Mucosa of rectum (tissue), 2 donors: ENCODE measurements around the gene HES6.

Experiments used
- H3K27ac ChIP-seq, 2 donors: one replicate each; pipeline ENCODE4 v1.7.0; 2013; ENCODE audit warnings: inconsistent platforms in 2 of 2, low read depth in 2 of 2, low read length in 2 of 2
- H3K27me3 ChIP-seq, 2 donors: one replicate each; pipeline ENCODE4 v1.7.0; 2013; ENCODE audit warnings: low read length in 2 of 2; ENCODE audit not compliant: control insufficient read depth in 2 of 2, insufficient read depth in 2 of 2
- H3K36me3 ChIP-seq, 2 donors: one replicate each; pipeline ENCODE4 v1.7.0; 2013; ENCODE audit warnings: low read length in 2 of 2; ENCODE audit not compliant: control insufficient read depth in 2 of 2, insufficient read depth in 2 of 2
- H3K4me1 ChIP-seq, 2 donors: one replicate each; pipeline ENCODE4 v1.7.0; 2013; ENCODE audit warnings: low read length in 2 of 2, mild to moderate bottlenecking in 1 of 2; ENCODE audit not compliant: control insufficient read depth in 2 of 2, insufficient read depth in 2 of 2
- H3K4me3 ChIP-seq, 2 donors: one replicate each; pipeline ENCODE4 v1.7.0; 2013; ENCODE audit warnings: low read length in 2 of 2
- H3K9ac ChIP-seq, 2 donors: one replicate each; pipeline ENCODE4 v1.7.0; 2013; ENCODE audit warnings: low read length in 2 of 2, low read depth in 1 of 2, mild to moderate bottlenecking in 1 of 2
- H3K9me3 ChIP-seq, 2 donors: one replicate each; pipeline ENCODE4 v1.7.0; 2013; ENCODE audit warnings: low read length in 2 of 2; ENCODE audit not compliant: control insufficient read depth in 2 of 2
- donor health status: healthy.
- donor health status: Normal muscosa, but diverticular disease.

Gene HES6

GRCh38 chr2:238239863-238240756, at the start of gene HES6:
Gene HES6 (minus strand): TSS chr2:238240038. CDS start chr2:238239905, 133 bp downstream.
- Histone ChIP-seq H3K4me3 (peak within 1 kb of the TSS; percentile 67 to 77), H3K9ac (peak within 1 kb of the TSS; percentile 32 to 71), H3K36me3 (peaks cover 5 to 7% of the 10 kb centered on the region in 2 donors), H3K9me3 (no peaks in the 10 kb centered on the region), H3K4me1 (peaks cover 16 to 28% of the 10 kb centered on the region in 2 donors), H3K27me3 (peaks cover 0 to 3% of the 10 kb centered on the region in 2 donors), H3K27ac (peak within 1 kb of the TSS; percentile 47 to 65)

DNA sequence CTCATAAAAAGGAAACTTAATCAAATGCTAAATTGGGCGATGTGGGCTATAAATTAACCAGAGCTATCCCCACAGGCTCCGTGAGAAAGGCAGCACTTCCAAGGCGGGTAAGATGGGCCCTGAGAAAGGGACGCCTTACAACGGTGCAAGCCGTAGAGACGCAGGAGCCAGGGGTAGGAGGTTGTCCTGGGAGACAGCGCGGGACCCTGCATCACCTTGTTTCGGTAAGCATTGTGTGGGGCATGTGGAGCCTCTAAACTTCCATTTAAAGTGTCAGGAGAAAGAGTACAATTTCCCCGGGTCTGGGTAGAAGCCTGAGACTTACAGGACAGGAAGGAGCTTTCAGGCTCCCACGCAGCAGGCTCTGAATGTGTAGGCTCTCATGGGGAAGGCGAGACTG, 49.7 kb upstream of the HES6 start:
- no peaks in the 10 kb centered on the region for H3K9me3 ChIP-seq
- H3K27me3 ChIP-seq, result no peaks in the 10 kb centered on the region
- H3K9ac ChIP-seq, result peak overlapping the region; percentile 61 to 97
- H3K27ac ChIP-seq, result peak overlapping the region; percentile 91 to 93
- H3K4me3 ChIP-seq, result peak overlapping the region; percentile 67
- H3K36me3 ChIP-seq, result no peaks in the 10 kb centered on the region
- H3K4me1 ChIP-seq, result peaks cover 58 to 62% of the 10 kb centered on the region in 2 donors

- Histone ChIP-seq H3K4me1 (peaks cover 57 to 61% of the 10 kb centered on the region in 2 donors), H3K27ac (peak overlapping the region; percentile 91 to 93), H3K9ac (peak overlapping the region; percentile 97 to 98), H3K27me3 (no peaks in the 10 kb centered on the region), H3K4me3 (peak overlapping the region; percentile 75 to 89), H3K36me3 (no peaks in the 10 kb centered on the region), H3K9me3 (no peaks in the 10 kb centered on the region)
Measured at GRCh38 chr2:238288650-238289573, 49.1 kb upstream of the HES6 start.

DNA sequence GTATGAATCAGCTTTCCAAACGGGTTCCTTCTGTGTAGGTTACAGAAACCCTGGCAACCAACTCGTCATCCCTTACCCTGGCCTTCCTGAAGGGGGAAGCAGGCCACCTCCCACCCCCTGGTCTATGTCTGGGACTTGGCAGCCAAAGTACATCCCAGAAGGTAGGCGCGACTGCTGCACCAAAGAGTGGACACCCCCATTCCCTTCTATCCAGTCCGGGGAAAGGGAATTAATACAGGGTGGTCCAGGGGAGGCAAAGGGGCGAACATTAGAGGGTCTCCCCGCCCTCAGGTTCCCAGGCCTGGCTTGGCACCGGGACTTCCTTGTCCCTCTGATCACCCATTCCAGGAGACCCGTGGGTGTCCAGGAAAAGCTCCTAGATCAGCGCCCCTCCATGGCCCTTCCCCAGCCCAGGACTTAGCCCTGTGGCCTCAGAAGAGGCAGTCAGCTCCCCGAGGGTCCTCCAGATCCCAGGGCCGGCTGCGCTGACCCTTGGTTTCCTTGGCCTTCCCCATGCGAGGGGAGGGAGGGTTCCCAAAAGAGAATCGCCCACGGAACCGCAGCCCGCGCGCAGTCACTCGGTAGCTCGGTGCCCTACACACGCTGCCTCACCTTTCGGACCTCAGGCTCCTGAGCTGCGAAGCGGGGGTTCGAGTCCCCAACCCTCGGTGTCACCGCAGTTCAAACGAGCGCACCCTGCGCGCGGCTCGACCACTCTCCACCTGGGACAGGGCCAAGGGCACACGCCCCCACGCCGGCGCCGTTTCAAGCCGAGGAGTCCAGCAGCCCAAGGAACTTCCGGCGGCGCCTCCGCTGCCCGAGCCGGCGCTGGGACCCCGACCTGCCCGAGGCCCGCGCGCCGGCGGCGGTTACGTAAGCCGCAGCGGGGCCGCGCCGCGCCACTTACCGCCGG, 48.2 kb upstream of the HES6 start, which contains the start of gene PER2:
Gene PER2, minus strand, starts transcription at position 874 of the 913 bp plus-strand sequence. CDS start 10,674 bp downstream, outside the sequence.
- Histone ChIP-seq H3K4me3 (peak within 1 kb of the TSS; percentile 75 to 89), H3K27me3 (no peaks in the 10 kb centered on the region), H3K4me1 (peaks cover 62 to 68% of the 10 kb centered on the region in 2 donors), H3K9me3 (no peaks in the 10 kb centered on the region), H3K9ac (peak within 1 kb of the TSS; percentile 97 to 98), H3K27ac (peak within 1 kb of the TSS; percentile 91 to 93), H3K36me3 (no peaks in the 10 kb centered on the region)

DNA sequence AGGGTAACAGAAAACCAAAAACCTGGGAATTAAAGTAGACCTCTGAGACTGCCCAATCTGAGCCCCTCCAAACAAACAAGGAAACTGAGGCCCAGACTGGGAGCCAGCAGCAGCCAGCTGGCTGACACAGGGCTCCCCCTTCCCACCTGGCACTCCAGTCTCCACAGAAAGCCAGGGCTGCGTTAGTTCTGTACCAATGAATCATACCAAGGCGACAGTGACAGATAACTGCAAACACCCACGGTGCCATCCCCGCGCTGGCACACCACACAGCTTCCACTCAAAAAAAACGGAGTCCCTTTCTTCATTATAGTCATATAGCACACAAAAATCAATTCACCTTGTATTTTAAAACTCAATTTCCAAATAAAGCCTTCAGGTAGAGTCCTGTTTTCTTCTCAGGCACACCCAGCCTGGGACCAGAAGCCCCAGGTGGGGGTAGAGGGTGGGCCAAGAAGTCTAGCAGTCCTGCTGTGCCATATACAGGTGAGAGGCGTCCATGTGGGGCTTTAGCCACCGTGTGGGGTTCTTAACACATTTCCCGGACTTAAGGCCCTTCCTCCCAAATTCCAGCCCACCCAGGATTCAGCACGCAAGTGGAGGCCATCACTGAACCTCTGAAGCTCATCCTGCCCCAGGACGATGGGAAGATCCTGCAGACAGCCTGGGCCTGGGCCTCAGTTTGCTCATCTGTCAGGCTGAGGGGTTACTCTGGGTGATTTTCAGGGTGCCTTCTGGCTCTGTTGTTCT, 47.3 kb upstream of the HES6 start:
- Histone ChIP-seq H3K9ac (peak overlapping the region; percentile 97 to 98), H3K36me3 (no peaks in the 10 kb centered on the region), H3K9me3 (no peaks in the 10 kb centered on the region), H3K27ac (peak overlapping the region; percentile 91 to 93), H3K27me3 (no peaks in the 10 kb centered on the region), H3K4me3 (peak overlapping the region; percentile 75 to 89), H3K4me1 (peaks cover 66 to 73% of the 10 kb centered on the region in 2 donors)

- no peaks in the 10 kb centered on the region for H3K9me3 ChIP-seq
- no peaks in the 10 kb centered on the region for H3K27me3 ChIP-seq
- no peaks in the 10 kb centered on the region for H3K36me3 ChIP-seq
- H3K27ac ChIP-seq, result peak overlapping the region; percentile 91 to 93
- H3K4me1 ChIP-seq, result peaks cover 72 to 77% of the 10 kb centered on the region in 2 donors
- H3K9ac ChIP-seq, result peak overlapping the region; percentile 97 to 98
- H3K4me3 ChIP-seq, result peak overlapping the region; percentile 42 to 89
Measured at GRCh38 chr2:238286551-238286950, 46.7 kb upstream of the HES6 start.

DNA sequence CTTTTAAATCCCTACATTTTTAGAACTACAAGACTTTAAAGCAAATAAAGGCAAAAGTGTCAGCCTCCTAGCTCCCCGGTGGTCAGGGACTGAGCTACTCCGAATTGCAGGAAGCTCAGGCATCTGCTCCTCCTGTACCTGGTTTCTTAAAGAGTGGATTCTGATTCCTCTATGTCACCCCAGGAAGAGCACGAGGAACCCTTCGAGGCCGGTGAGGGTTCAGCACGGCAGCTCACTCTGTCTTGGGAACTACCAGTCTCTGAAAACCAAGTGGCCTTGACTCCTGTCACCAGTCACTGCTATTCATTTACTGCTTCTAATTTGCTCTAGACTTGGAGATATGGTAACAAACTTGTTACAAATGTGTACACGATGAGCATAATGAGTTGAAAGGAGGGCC, 46.3 kb upstream of the HES6 start:
- peak overlapping the region; percentile 91 to 93 for H3K27ac ChIP-seq
- peak overlapping the region; percentile 10 to 89 for H3K4me3 ChIP-seq
- H3K9ac ChIP-seq, result peak overlapping the region; percentile 97 to 98
- H3K36me3 ChIP-seq, result no peaks in the 10 kb centered on the region
- no peaks in the 10 kb centered on the region for H3K27me3 ChIP-seq
- peaks cover 69 to 75% of the 10 kb centered on the region in 2 donors for H3K4me1 ChIP-seq
- no peaks in the 10 kb centered on the region for H3K9me3 ChIP-seq

DNA sequence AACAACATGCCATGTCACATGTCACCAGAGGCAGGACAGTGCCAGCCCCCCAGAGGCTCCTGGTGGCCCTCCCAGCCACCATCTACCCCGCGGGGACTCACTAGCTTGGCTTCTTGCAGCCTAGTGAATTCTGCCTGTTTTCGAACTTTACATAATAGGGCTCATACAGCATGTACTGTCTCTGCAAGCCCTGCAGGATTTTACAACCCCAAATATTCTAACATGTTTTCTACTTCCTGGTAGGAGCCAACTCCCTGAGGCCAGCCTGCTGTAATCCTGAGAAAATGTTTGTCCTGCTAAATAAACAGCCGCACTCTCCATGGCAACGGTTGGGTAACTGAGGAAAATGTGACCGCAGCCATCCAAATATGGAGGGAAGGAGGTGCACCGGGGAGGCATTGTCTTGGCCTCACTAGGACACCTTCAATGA, 45.8 kb upstream of the HES6 start:
- H3K4me3 ChIP-seq, result peak overlapping the region; percentile 50 to 89
- peak overlapping the region; percentile 91 to 93 for H3K27ac ChIP-seq
- H3K9ac ChIP-seq, result peak overlapping the region; percentile 97 to 98
- H3K27me3 ChIP-seq, result no peaks in the 10 kb centered on the region
- H3K9me3 ChIP-seq, result no peaks in the 10 kb centered on the region
- peaks cover 66 to 73% of the 10 kb centered on the region in 2 donors for H3K4me1 ChIP-seq
- no peaks in the 10 kb centered on the region for H3K36me3 ChIP-seq
